ENCODE data around the gene SDHA.
"Not testable (repeated sequence)": the region's sequence is repeated elsewhere in the genome, so short reads cannot be mapped to it uniquely, and the experiment has no call there.

Gene SDHA

GRCh38 chr5:298737-299125 is 80.6 kb downstream of the SDHA start:
- whole genome bisulfite sequencing (ENCODE audit: insufficient coverage, insufficient read length) = no CpG with 5 or more reads among the region's 2 CpGs
- no peak for DNase-seq (ENCODE audit: low read depth, low spot score)
- no peak overlapping the region for H3K27ac ChIP-seq (ENCODE audit: low read length)
- H3K27me3 ChIP-seq (ENCODE audit: control insufficient read depth, insufficient read depth, low read length) = no peaks in the 10 kb centered on the region
- H3K4me3 ChIP-seq (ENCODE audit: low read length) = no peak overlapping the region
- H3K9me3 ChIP-seq (ENCODE audit: control insufficient read depth, insufficient read depth, low read length) = no peaks in the 10 kb centered on the region
- peaks cover 4% of the 10 kb centered on the region for H3K4me1 ChIP-seq (ENCODE audit: control insufficient read depth, insufficient read depth, low read length)
- no peaks in the 10 kb centered on the region for H3K36me3 ChIP-seq (ENCODE audit: control insufficient read depth, insufficient read depth, low read length)

- H3K27me3 ChIP-seq (ENCODE audit: control insufficient read depth, insufficient read depth, low read length); H3K36me3 ChIP-seq (ENCODE audit: control insufficient read depth, insufficient read depth, low read length); H3K9me3 ChIP-seq (ENCODE audit: control insufficient read depth, insufficient read depth, low read length); H3K27ac ChIP-seq (ENCODE audit: low read length); H3K4me1 ChIP-seq (ENCODE audit: control insufficient read depth, insufficient read depth, low read length); DNase-seq (ENCODE audit: low read depth, low spot score); H3K4me3 ChIP-seq (ENCODE audit: low read length): not testable (repeated sequence)
- WGBS (ENCODE audit: insufficient coverage, insufficient read length) = no CpG with 5 or more reads among the region's 5 CpGs
Measured at GRCh38 chr5:299921-300320, 81.8 kb downstream of the SDHA start.

- not testable (repeated sequence) for DNase-seq (ENCODE audit: low read depth, low spot score); H3K9me3 ChIP-seq (ENCODE audit: control insufficient read depth, insufficient read depth, low read length); H3K4me1 ChIP-seq (ENCODE audit: control insufficient read depth, insufficient read depth, low read length); H3K4me3 ChIP-seq (ENCODE audit: low read length); H3K36me3 ChIP-seq (ENCODE audit: control insufficient read depth, insufficient read depth, low read length); H3K27ac ChIP-seq (ENCODE audit: low read length); H3K27me3 ChIP-seq (ENCODE audit: control insufficient read depth, insufficient read depth, low read length)
- no CpG with 5 or more reads among the region's 21 CpGs for WGBS (ENCODE audit: insufficient coverage, insufficient read length)
Measured at GRCh38 chr5:300691-301435, 82.7 kb downstream of the SDHA start.

- DNase-seq (ENCODE audit: low read depth, low spot score); H3K4me3 ChIP-seq (ENCODE audit: low read length): not testable (repeated sequence)
- WGBS (ENCODE audit: insufficient coverage, insufficient read length) = no CpG with 5 or more reads among the region's 8 CpGs
Measured at GRCh38 chr5:302416-302815, 84.3 kb downstream of the SDHA start.

GRCh38 chr5:302966-303365 is 84.8 kb downstream of the SDHA start:
- peaks cover 11% of the 10 kb centered on the region for H3K36me3 ChIP-seq (ENCODE audit: control insufficient read depth, insufficient read depth, low read length)
- no peak overlapping the region for H3K27ac ChIP-seq (ENCODE audit: low read length)
- no peak overlapping the region for H3K4me3 ChIP-seq (ENCODE audit: low read length)
- no peak for DNase-seq (ENCODE audit: low read depth, low spot score)
- peaks cover 3% of the 10 kb centered on the region; the same call in 1 of the 2 replicates for H3K4me1 ChIP-seq (ENCODE audit: control insufficient read depth, insufficient read depth, low read length)
- H3K9me3 ChIP-seq (ENCODE audit: control insufficient read depth, insufficient read depth, low read length) = no peaks in the 10 kb centered on the region
- WGBS (ENCODE audit: insufficient coverage, insufficient read length) = no CpG with 5 or more reads among the region's 8 CpGs
- no peaks in the 10 kb centered on the region for H3K27me3 ChIP-seq (ENCODE audit: control insufficient read depth, insufficient read depth, low read length)

More at GRCh38 chr5:302416-302815, 84.3 kb downstream of the SDHA start:
- H3K4me1 ChIP-seq (ENCODE audit: control insufficient read depth, insufficient read depth, low read length); H3K27me3 ChIP-seq (ENCODE audit: control insufficient read depth, insufficient read depth, low read length); H3K9me3 ChIP-seq (ENCODE audit: control insufficient read depth, insufficient read depth, low read length); H3K27ac ChIP-seq (ENCODE audit: low read length): not testable (repeated sequence)
- H3K36me3 ChIP-seq (ENCODE audit: control insufficient read depth, insufficient read depth, low read length) = peaks cover 11% of the 10 kb centered on the region

GRCh38 chr5:303741-304140 is 85.6 kb downstream of the SDHA start:
- H3K27me3 ChIP-seq (ENCODE audit: control insufficient read depth, insufficient read depth, low read length); H3K4me3 ChIP-seq (ENCODE audit: low read length): not testable (repeated sequence)
- WGBS (ENCODE audit: insufficient coverage, insufficient read length) = no CpG with 5 or more reads among the region's 8 CpGs

GRCh38 chr5:305050-305449 is 86.9 kb downstream of the SDHA start:
- Histone ChIP-seq H3K27me3 (ENCODE audit: control insufficient read depth, insufficient read depth, low read length) (no peaks in the 10 kb centered on the region), H3K4me3 (ENCODE audit: low read length) (no peak overlapping the region), H3K27ac (ENCODE audit: low read length) (no peak overlapping the region), H3K4me1 (ENCODE audit: control insufficient read depth, insufficient read depth, low read length) (peaks cover 4% of the 10 kb centered on the region; the same call in 1 of the 2 replicates), H3K9me3 (ENCODE audit: control insufficient read depth, insufficient read depth, low read length) (no peaks in the 10 kb centered on the region), H3K36me3 (ENCODE audit: control insufficient read depth, insufficient read depth, low read length) (peaks cover 11% of the 10 kb centered on the region)
- no peak for DNase-seq (ENCODE audit: low read depth, low spot score)
- no CpG with 5 or more reads among the region's 9 CpGs for whole genome bisulfite sequencing (ENCODE audit: insufficient coverage, insufficient read length)

More at GRCh38 chr5:303741-304140, 85.6 kb downstream of the SDHA start:
- peaks cover 11% of the 10 kb centered on the region for H3K36me3 ChIP-seq (ENCODE audit: control insufficient read depth, insufficient read depth, low read length)
- not testable (repeated sequence) for H3K9me3 ChIP-seq (ENCODE audit: control insufficient read depth, insufficient read depth, low read length); DNase-seq (ENCODE audit: low read depth, low spot score); H3K27ac ChIP-seq (ENCODE audit: low read length); H3K4me1 ChIP-seq (ENCODE audit: control insufficient read depth, insufficient read depth, low read length)

- no peak for DNase-seq (ENCODE audit: low read depth, low spot score)
- no CpG with 5 or more reads among the region's 14 CpGs for whole genome bisulfite sequencing (ENCODE audit: insufficient coverage, insufficient read length)
- no peaks in the 10 kb centered on the region for H3K27me3 ChIP-seq (ENCODE audit: control insufficient read depth, insufficient read depth, low read length)
- peaks cover 11% of the 10 kb centered on the region for H3K36me3 ChIP-seq (ENCODE audit: control insufficient read depth, insufficient read depth, low read length)
- no peaks in the 10 kb centered on the region for H3K9me3 ChIP-seq (ENCODE audit: control insufficient read depth, insufficient read depth, low read length)
- no peak overlapping the region for H3K4me3 ChIP-seq (ENCODE audit: low read length)
- H3K4me1 ChIP-seq (ENCODE audit: control insufficient read depth, insufficient read depth, low read length) = peaks cover 4% of the 10 kb centered on the region; the same call in 1 of the 2 replicates
- no peak overlapping the region for H3K27ac ChIP-seq (ENCODE audit: low read length)
Measured at GRCh38 chr5:305459-305858, 87.3 kb downstream of the SDHA start.

GRCh38 chr5:306011-306805 is 88.1 kb downstream of the SDHA start:
- peaks cover 4% of the 10 kb centered on the region; the same call in 1 of the 2 replicates for H3K4me1 ChIP-seq (ENCODE audit: control insufficient read depth, insufficient read depth, low read length)
- no peaks in the 10 kb centered on the region for H3K27me3 ChIP-seq (ENCODE audit: control insufficient read depth, insufficient read depth, low read length)
- peaks cover 11% of the 10 kb centered on the region for H3K36me3 ChIP-seq (ENCODE audit: control insufficient read depth, insufficient read depth, low read length)
- DNase-seq (ENCODE audit: low read depth, low spot score) = no peak
- no CpG with 5 or more reads among the region's 28 CpGs for WGBS (ENCODE audit: insufficient coverage, insufficient read length)
- H3K4me3 ChIP-seq (ENCODE audit: low read length) = no peak overlapping the region
- no peak overlapping the region for H3K27ac ChIP-seq (ENCODE audit: low read length)
- no peaks in the 10 kb centered on the region for H3K9me3 ChIP-seq (ENCODE audit: control insufficient read depth, insufficient read depth, low read length)

Measured in iPS DF 6.9 (cell line).